Measurements from ENCODE around the gene DGLUCY.

DGLUCY gene

GRCh38 chr14:91111443-91111842, 2.4 kb upstream of the DGLUCY start:
- Histone ChIP-seq H3K4me3 (IDR thresholded peaks at IDR 0.05; ENCODE audit: insufficient read depth, low read depth, low read length) (no peak overlapping the region), H2AFZ (ENCODE audit: low read depth) (no peak overlapping the region), H3K36me3 (ENCODE audit: insufficient read depth) (no peaks in the 10 kb centered on the region), H3K27ac (no peak overlapping the region), H3K9ac (no peak overlapping the region), H3K4me2 (no peak overlapping the region), H4K20me1 (ENCODE audit: insufficient read depth) (no peaks in the 10 kb centered on the region), H3K4me1 (ENCODE audit: low read depth, poor library complexity, severe bottlenecking) (peaks cover 18% of the 10 kb centered on the region), H3K27me3 (ENCODE audit: insufficient read depth, low read depth) (no peaks in the 10 kb centered on the region), H3K79me2 (ENCODE audit: insufficient read depth, low read depth) (peaks cover 12% of the 10 kb centered on the region)
- TF ChIP-seq CTCF (conservative IDR thresholded peaks at IDR 0.05; ENCODE audit: low read depth, low read length): no peak

- no peaks in the 10 kb centered on the region for H4K20me1 ChIP-seq (ENCODE audit: insufficient read depth)
- H2AFZ ChIP-seq (ENCODE audit: low read depth): no peak overlapping the region
- no peak overlapping the region; the same call in 1 of the 2 replicates for H3K4me2 ChIP-seq
- no peak overlapping the region for H3K27ac ChIP-seq
- H3K36me3 ChIP-seq (ENCODE audit: insufficient read depth): no peaks in the 10 kb centered on the region
- peaks cover 25% of the 10 kb centered on the region for H3K4me1 ChIP-seq (ENCODE audit: low read depth, poor library complexity, severe bottlenecking)
- H3K27me3 ChIP-seq (ENCODE audit: insufficient read depth, low read depth): no peaks in the 10 kb centered on the region
- no peak for TF ChIP-seq CTCF (conservative IDR thresholded peaks at IDR 0.05; ENCODE audit: low read depth, low read length)
- no peak overlapping the region for H3K9ac ChIP-seq
- H3K79me2 ChIP-seq (ENCODE audit: insufficient read depth, low read depth): peaks cover 18% of the 10 kb centered on the region
- no peak overlapping the region for H3K4me3 ChIP-seq (IDR thresholded peaks at IDR 0.05; ENCODE audit: insufficient read depth, low read depth, low read length)
Measured at GRCh38 chr14:91112194-91112593, 1.7 kb upstream of the DGLUCY start.

GRCh38 chr14:91114079-91115065, 499 bp downstream of the DGLUCY start:
- TF ChIP-seq CTCF (conservative IDR thresholded peaks at IDR 0.05; ENCODE audit: low read depth, low read length): no peak
- Histone ChIP-seq H3K4me2 (peak overlapping the region; percentile 82), H3K9ac (peak overlapping the region; percentile 97), H3K27me3 (ENCODE audit: insufficient read depth, low read depth) (no peaks in the 10 kb centered on the region), H2AFZ (ENCODE audit: low read depth) (peak overlapping the region; percentile 69), H4K20me1 (ENCODE audit: insufficient read depth) (no peaks in the 10 kb centered on the region), H3K4me3 (IDR thresholded peaks at IDR 0.05; ENCODE audit: insufficient read depth, low read depth, low read length) (no peak overlapping the region), H3K79me2 (ENCODE audit: insufficient read depth, low read depth) (peaks cover 22% of the 10 kb centered on the region), H3K27ac (peak overlapping the region; percentile 100), H3K36me3 (ENCODE audit: insufficient read depth) (no peaks in the 10 kb centered on the region), H3K4me1 (ENCODE audit: low read depth, poor library complexity, severe bottlenecking) (peaks cover 26% of the 10 kb centered on the region)

- H3K27me3 ChIP-seq (ENCODE audit: insufficient read depth, low read depth): no peaks in the 10 kb centered on the region
- H3K36me3 ChIP-seq (ENCODE audit: insufficient read depth): no peaks in the 10 kb centered on the region
- no peak overlapping the region for H2AFZ ChIP-seq (ENCODE audit: low read depth)
- H4K20me1 ChIP-seq (ENCODE audit: insufficient read depth): no peaks in the 10 kb centered on the region
- TF ChIP-seq CTCF (conservative IDR thresholded peaks at IDR 0.05; ENCODE audit: low read depth, low read length): no peak
- H3K79me2 ChIP-seq (ENCODE audit: insufficient read depth, low read depth): peaks cover 24% of the 10 kb centered on the region
- H3K4me1 ChIP-seq (ENCODE audit: low read depth, poor library complexity, severe bottlenecking): peaks cover 26% of the 10 kb centered on the region
- peak overlapping the region; percentile 97; the same call in 1 of the 2 replicates for H3K9ac ChIP-seq
- H3K27ac ChIP-seq: peak overlapping the region; percentile 100; the same call in 1 of the 2 replicates
- H3K4me2 ChIP-seq: peak overlapping the region; percentile 82
- H3K4me3 ChIP-seq (IDR thresholded peaks at IDR 0.05; ENCODE audit: insufficient read depth, low read depth, low read length): no peak overlapping the region
Measured at GRCh38 chr14:91115986-91116770, 2.3 kb downstream of the DGLUCY start.

Measured in KMS-11 (cell line).